EH (cell line): Measurements from ENCODE around the gene LRP8.

ENCODE experiments used
- DNase-seq: peaks from one replicate; pipeline ENCODE4 v3.0.0-alpha.2; 2015; ENCODE audit warnings: low read depth

The LRP8 gene

GRCh38 chr1:53339736-53340635, 12.1 kb upstream of the LRP8 start:
- DNase-seq, result no peak

GRCh38 chr1:53338423-53338822, 10.6 kb upstream of the LRP8 start:
- no peak for DNase-seq

GRCh38 chr1:53337499-53337898, 9.6 kb upstream of the LRP8 start:
- no peak for DNase-seq

GRCh38 chr1:53336146-53336545, 8.3 kb upstream of the LRP8 start:
- DNase-seq, result no peak

GRCh38 chr1:53335661-53336060, 7.8 kb upstream of the LRP8 start:
- DNase-seq, result no peak

GRCh38 chr1:53334781-53335180, 6.9 kb upstream of the LRP8 start:
- DNase-seq, result no peak

- DNase-seq, result no peak
Measured at GRCh38 chr1:53334312-53334711, 6.4 kb upstream of the LRP8 start.

- DNase-seq, result no peak
Measured at GRCh38 chr1:53332833-53333232, 5.0 kb upstream of the LRP8 start.

GRCh38 chr1:53332186-53332564, 4.3 kb upstream of the LRP8 start:
- no peak for DNase-seq

- DNase-seq, result no peak
Measured at GRCh38 chr1:53331446-53332185, 3.7 kb upstream of the LRP8 start.

- DNase-seq, result no peak
Measured at GRCh38 chr1:53330819-53331218, 2.9 kb upstream of the LRP8 start.

GRCh38 chr1:53328541-53329499, 950 bp upstream of the LRP8 start:
- peak; percentile 5 for DNase-seq

- DNase-seq, result peak; percentile 33
Measured at GRCh38 chr1:53327182-53327913, 522 bp downstream of the LRP8 start.

- DNase-seq, result no peak
Measured at GRCh38 chr1:53326598-53327181, 1.2 kb downstream of the LRP8 start.

- DNase-seq, result peak; percentile 95
Measured at GRCh38 chr1:53326088-53326597, 1.7 kb downstream of the LRP8 start.

GRCh38 chr1:53325326-53326087, 2.4 kb downstream of the LRP8 start:
- no peak for DNase-seq

- DNase-seq, result peak; percentile 6
Measured at GRCh38 chr1:53324728-53325297, 3.1 kb downstream of the LRP8 start.

GRCh38 chr1:53324321-53324720, 3.5 kb downstream of the LRP8 start:
- DNase-seq, result no peak

- no peak for DNase-seq
Measured at GRCh38 chr1:53323316-53323715, 4.6 kb downstream of the LRP8 start.
